ENCODE results near the gene PTPMT1.
A peak's percentile ranks its signal among the peaks of the same experiment; 100 is the strongest.
"Not testable (repeated sequence)": the region's sequence is repeated elsewhere in the genome, so short reads cannot be mapped to it uniquely, and the experiment has no call there.

The PTPMT1 gene

GRCh38 chr11:47541070-47541469 lies 24.3 kb upstream of the PTPMT1 start:
- peak overlapping the region in 1 of 3 experiments; percentile 55 for H3K27ac Mint-ChIP-seq
- H3K36me3 Mint-ChIP-seq (ENCODE audit: low read depth) = peaks cover 4% of the 10 kb centered on the region
- H3K4me3 Mint-ChIP-seq = no peak overlapping the region
- peaks cover 37% of the 10 kb centered on the region for H3K4me1 Mint-ChIP-seq
- no peaks in the 10 kb centered on the region for H3K9me3 Mint-ChIP-seq
- no peak for TF ChIP-seq CTCF (IDR thresholded peaks at IDR 0.05; ENCODE audit: unreplicated experiment in 3 of 3)
- H3K27me3 Mint-ChIP-seq (ENCODE audit: low read depth) = no peaks in the 10 kb centered on the region

GRCh38 chr11:47545298-47545697 lies 20.1 kb upstream of the PTPMT1 start:
- no peak overlapping the region for H3K4me3 Mint-ChIP-seq
- H3K27me3 Mint-ChIP-seq (ENCODE audit: low read depth) = no peaks in the 10 kb centered on the region
- H3K9me3 Mint-ChIP-seq = no peaks in the 10 kb centered on the region
- H3K4me1 Mint-ChIP-seq = peaks cover 26% of the 10 kb centered on the region
- H3K27ac Mint-ChIP-seq = no peak overlapping the region
- no peak for TF ChIP-seq CTCF (IDR thresholded peaks at IDR 0.05; ENCODE audit: unreplicated experiment in 3 of 3)
- peaks cover 16% of the 10 kb centered on the region for H3K36me3 Mint-ChIP-seq (ENCODE audit: low read depth)

GRCh38 chr11:47546274-47546673 lies 19.1 kb upstream of the PTPMT1 start:
- Mint-ChIP-seq H3K36me3 (ENCODE audit: low read depth) (peaks cover 21% of the 10 kb centered on the region), H3K4me1 (peaks cover 26% of the 10 kb centered on the region)
- not testable (repeated sequence) for H3K9me3 Mint-ChIP-seq; H3K27ac Mint-ChIP-seq; H3K4me3 Mint-ChIP-seq; H3K27me3 Mint-ChIP-seq (ENCODE audit: low read depth)

- Mint-ChIP-seq H3K27ac (peak overlapping the region; percentile 84 to 99 (median 92)), H3K9me3 (no peaks in the 10 kb centered on the region), H3K4me3 (peak overlapping the region; percentile 99 to 100 (median 99)), H3K36me3 (ENCODE audit: low read depth) (peaks cover 21% of the 10 kb centered on the region), H3K4me1 (peaks cover 29% of the 10 kb centered on the region), H3K27me3 (ENCODE audit: low read depth) (no peaks in the 10 kb centered on the region)
- no peak for TF ChIP-seq CTCF (IDR thresholded peaks at IDR 0.05; ENCODE audit: unreplicated experiment in 3 of 3)
Measured at GRCh38 chr11:47550288-47551047, 14.9 kb upstream of the PTPMT1 start.

- peak in 2 of 3 experiments; percentile 17 to 20 for TF ChIP-seq CTCF (IDR thresholded peaks at IDR 0.05; ENCODE audit: unreplicated experiment in 3 of 3)
- Mint-ChIP-seq H3K27me3 (ENCODE audit: low read depth) (no peaks in the 10 kb centered on the region), H3K9me3 (no peaks in the 10 kb centered on the region), H3K4me3 (peak overlapping the region; percentile 99 to 100 (median 99)), H3K4me1 (peaks cover 29% of the 10 kb centered on the region), H3K36me3 (ENCODE audit: low read depth) (peaks cover 21% of the 10 kb centered on the region), H3K27ac (peak overlapping the region; percentile 92 to 99 (median 97))
Measured at GRCh38 chr11:47551086-47551485, 14.3 kb upstream of the PTPMT1 start.

- no peaks in the 10 kb centered on the region for H3K9me3 Mint-ChIP-seq
- TF ChIP-seq CTCF (IDR thresholded peaks at IDR 0.05; ENCODE audit: unreplicated experiment in 3 of 3) = no peak
- H3K36me3 Mint-ChIP-seq (ENCODE audit: low read depth) = peaks cover 19% of the 10 kb centered on the region
Measured at GRCh38 chr11:47552056-47552565, 13.3 kb upstream of the PTPMT1 start.

More at GRCh38 chr11:47552056-47552565, 13.3 kb upstream of the PTPMT1 start:
- H3K4me3 Mint-ChIP-seq = peak overlapping the region; percentile 99 to 100 (median 99)
- H3K4me1 Mint-ChIP-seq = peaks cover 29% of the 10 kb centered on the region
- H3K27ac Mint-ChIP-seq = peak overlapping the region; percentile 92 to 99 (median 97)
- H3K27me3 Mint-ChIP-seq (ENCODE audit: low read depth) = no peaks in the 10 kb centered on the region
